GM10847 (cell line): ENCODE data around the gene NAA35.

Experiments
- POLR2A ChIP-seq: IDR thresholded peaks from 2 replicates; pipeline ENCODE4 v1.6.1; 2011; ENCODE audit not compliant: insufficient read length; ENCODE audit errors: extremely low read depth

NAA35 gene

GRCh38 chr9:85994191-85994590 is 53.2 kb downstream of the NAA35 start:
- no peak for TF ChIP-seq POLR2A

- TF ChIP-seq POLR2A = no peak
Measured at GRCh38 chr9:85995097-85995496, 54.2 kb downstream of the NAA35 start.

GRCh38 chr9:85995599-85995998 is 54.7 kb downstream of the NAA35 start:
- no peak for TF ChIP-seq POLR2A

- TF ChIP-seq POLR2A = no peak
Measured at GRCh38 chr9:86005253-86005775, 64.4 kb downstream of the NAA35 start.

- no peak for TF ChIP-seq POLR2A
Measured at GRCh38 chr9:86009133-86009532, 68.2 kb downstream of the NAA35 start.

GRCh38 chr9:86020731-86021130 is 79.8 kb downstream of the NAA35 start:
- no peak for TF ChIP-seq POLR2A

- TF ChIP-seq POLR2A = no peak
Measured at GRCh38 chr9:86021166-86021565, 80.2 kb downstream of the NAA35 start.

- no peak for TF ChIP-seq POLR2A
Measured at GRCh38 chr9:86022687-86023266, 81.8 kb downstream of the NAA35 start.

- no peak for TF ChIP-seq POLR2A
Measured at GRCh38 chr9:86027767-86028166, 86.8 kb downstream of the NAA35 start.

- no peak for TF ChIP-seq POLR2A
Measured at GRCh38 chr9:86034863-86035734, 94.2 kb downstream of the NAA35 start.

- no peak for TF ChIP-seq POLR2A
Measured at GRCh38 chr9:86035827-86036440, 95.0 kb downstream of the NAA35 start.

GRCh38 chr9:86036555-86036954 is 95.6 kb downstream of the NAA35 start:
- no peak for TF ChIP-seq POLR2A

- TF ChIP-seq POLR2A = no peak
Measured at GRCh38 chr9:86039991-86040860, 99.3 kb downstream of the NAA35 start.

- TF ChIP-seq POLR2A = no peak
Measured at GRCh38 chr9:86040861-86041155, 99.9 kb downstream of the NAA35 start.

- no peak for TF ChIP-seq POLR2A
Measured at GRCh38 chr9:86041311-86041741, 100.4 kb downstream of the NAA35 start.

- TF ChIP-seq POLR2A = no peak
Measured at GRCh38 chr9:86042199-86042978, 101.4 kb downstream of the NAA35 start.
